Fibroblast of skin of abdomen (primary cell): ENCODE measurements around the gene EFCAB8.

Experiments used
- DNase-seq: peaks from one replicate; pipeline ENCODE4 v3.0.0-alpha.2; 2013

EFCAB8 gene

DNA sequence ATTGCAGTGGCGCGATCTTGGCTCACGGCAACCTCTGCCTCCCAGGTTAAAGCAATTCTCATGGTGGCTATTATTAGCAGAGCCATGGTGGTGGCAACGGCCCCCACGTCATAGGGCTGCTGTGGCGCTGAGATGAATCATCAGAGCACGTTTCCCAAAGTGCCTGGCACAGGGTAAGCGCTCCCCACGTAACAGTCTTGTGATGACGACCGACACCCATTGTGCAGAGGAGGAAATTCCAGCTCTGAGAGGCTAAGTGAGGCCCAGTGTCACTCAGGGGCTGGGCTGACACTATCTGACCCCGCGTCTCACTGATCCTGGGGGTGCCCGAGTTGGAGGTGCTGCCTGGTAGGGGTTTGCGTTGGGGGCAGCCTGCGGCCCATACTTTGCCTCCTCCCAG, 129.3 kb downstream of the EFCAB8 start:
- DNase-seq = no peak

DNA sequence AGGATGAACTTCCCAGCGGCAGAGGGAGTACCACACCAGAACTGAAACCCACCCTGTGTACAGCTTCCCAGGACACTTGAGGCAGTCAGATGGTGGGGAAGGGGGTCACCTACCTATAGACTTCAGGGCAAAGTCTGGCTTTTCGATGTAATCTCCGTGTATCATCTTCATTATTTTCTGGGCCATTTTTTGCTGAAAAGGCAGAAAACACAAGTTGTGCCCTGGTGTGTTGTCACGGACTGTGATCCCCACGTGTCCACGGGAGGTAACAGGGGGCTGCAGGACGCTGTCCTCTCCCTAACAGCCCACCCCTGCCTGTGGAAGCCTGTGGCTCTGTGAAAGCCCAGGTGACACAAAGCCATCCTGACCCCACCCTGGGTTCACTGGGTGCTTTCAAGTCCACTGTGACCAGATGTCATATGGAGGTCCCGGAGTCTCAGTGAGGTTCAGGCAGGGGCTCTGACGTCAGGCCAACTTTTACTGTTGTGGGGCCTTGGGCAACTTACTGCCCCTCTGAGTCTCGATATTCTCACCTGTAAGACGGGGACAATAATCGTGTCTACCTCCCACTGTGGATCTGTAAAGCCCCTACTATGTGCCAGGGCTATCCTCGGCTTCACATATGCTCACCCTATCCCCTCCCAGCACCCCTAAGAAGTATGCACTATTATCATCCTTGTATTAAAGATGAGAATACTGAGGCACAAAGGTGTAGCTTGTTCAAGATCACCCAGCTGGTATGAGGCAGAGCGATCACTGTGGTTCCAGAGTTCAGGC, 131.0 kb downstream of the EFCAB8 start:
- DNase-seq = no peak

DNA sequence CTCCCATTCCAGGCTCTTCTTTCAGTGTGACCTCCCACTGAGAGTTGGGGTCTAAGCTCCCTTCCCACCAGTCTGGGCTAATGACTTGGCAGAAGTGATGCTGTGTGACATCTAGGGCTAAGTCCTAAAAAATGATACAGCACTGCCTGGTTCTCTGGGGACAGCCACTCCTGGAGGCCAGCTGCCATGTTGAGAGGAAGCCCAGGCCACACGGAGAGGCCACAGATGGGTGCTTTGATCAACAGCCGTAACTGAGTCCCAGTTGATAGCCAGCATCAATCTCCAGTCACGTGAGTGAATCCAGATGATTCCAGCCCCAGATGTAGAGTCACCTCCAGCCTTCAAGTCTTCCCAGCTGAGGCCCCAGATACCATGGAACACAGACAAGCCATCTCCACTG, 131.7 kb downstream of the EFCAB8 start:
- DNase-seq = no peak

DNA sequence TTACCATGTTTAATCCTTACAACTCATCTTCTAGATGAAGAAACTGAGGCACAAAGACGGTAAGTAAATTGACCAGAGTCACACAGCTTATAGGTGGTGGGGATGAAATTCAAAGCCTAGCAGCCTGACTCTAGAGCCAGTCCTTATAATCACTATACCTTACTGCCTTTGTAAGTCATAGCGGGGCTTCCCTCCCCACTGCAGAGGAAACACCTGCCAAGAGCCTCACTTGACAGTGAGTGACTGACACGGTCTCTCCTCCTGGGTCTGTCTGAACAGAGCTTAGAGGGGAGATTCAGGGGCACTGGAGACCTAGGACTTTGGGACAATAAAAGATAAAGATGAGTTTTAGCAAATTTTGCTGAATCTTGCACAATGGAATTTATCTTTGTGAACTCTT, 132.7 kb downstream of the EFCAB8 start:
- no peak for DNase-seq

DNA sequence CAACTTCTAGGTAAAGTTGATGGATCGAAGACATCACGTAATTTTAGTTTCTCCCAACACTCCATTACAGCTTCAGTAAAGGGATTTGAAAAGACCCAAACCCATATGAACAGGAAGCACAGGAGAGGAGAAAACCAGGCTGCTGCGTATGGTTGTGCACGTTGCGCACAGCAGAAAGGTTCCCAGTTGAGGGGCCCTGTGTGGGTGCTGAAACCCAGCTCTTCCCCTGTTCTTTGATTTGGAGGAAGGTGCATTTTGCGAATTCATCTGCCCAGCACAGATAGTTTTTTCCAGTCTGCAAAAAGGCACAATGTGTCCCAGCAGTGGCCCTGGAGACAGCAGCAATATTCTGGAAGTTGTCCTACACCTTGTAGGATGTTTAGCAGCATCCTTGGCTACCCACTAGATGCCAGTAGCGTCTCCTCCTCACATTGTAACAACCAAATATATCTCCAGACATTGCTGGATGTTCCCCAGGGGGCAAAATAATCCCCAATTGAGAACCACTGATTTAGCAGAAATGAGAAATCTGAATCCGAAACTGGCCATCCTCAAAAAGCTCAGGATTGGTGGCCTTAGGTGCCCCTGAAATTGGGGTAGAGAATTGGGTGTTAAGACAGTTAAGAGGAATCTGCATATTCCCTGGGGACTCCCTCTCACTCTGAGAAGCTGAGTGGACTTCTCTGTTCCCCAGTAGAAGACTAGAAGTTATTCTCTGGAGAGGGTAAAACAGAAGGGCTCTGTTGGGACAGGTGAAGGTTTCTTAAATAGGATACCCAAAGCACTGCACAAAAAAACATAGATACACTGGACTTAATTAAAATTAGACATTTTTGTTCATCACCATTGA, 133.3 kb downstream of the EFCAB8 start:
- DNase-seq = no peak

DNA sequence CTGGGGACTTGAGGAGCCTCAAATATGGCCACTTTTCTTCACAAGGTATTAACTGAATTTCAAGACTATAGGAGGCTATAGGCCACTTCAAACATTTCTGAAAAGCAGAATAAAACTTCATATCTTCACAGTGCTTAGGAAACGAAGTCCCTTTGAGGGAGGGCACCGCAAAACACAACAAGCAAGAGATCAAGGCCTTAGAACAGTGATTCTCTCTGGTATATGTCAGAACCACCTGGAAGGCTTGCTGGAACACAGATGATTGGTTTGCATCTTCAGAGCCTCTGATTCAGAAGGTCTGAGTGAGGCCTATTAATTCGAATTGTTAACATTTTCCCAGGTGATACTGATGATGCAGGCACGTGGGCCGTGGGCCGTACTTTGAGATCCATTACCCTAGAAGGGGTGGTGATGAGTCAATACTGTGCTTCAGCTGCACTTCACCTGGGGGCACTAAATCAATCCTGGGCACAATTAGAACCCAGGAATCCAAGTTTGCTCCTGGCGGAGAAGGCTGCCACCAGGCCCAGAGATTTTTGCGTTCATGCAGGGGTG, 134.8 kb downstream of the EFCAB8 start:
- DNase-seq = no peak

DNA sequence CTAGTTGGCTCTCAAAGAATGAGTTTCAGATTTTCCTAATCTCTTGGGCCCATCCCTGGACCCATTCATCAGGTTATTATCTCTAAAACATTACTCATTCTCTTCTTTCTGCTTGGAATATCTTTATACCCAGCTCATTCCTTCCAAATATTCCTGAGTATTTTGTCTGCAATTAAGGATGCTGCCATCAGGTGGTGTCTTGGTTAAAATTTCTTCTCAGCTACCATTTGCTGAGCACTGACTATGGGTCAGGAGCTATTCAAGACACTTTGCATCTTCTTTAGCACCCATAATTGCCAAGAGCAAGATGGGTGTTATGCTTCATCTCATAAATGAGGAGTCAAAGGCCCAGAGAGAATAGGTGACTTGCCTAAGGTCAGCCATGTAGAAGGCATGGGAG, 137.1 kb downstream of the EFCAB8 start:
- DNase-seq = no peak

DNA sequence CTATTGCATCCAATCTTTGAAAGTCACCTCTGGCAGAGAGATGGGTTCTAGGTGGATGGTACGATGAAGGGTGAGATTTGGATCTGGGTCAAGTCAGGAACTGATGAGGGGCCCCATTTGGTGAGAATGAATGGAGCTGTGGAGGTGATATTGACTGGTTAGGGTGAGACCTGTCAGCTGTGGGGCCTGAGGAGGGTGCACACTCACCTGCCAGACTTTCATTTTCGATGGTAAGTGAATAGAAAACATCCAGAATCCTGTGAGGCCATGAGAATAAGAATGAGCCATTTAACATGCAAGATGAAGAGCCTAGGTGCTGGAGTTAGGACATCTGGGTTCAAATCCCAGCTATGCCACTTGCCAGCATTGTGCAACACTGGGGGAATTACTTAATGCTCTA, 138.7 kb downstream of the EFCAB8 start:
- DNase-seq = no peak

DNA sequence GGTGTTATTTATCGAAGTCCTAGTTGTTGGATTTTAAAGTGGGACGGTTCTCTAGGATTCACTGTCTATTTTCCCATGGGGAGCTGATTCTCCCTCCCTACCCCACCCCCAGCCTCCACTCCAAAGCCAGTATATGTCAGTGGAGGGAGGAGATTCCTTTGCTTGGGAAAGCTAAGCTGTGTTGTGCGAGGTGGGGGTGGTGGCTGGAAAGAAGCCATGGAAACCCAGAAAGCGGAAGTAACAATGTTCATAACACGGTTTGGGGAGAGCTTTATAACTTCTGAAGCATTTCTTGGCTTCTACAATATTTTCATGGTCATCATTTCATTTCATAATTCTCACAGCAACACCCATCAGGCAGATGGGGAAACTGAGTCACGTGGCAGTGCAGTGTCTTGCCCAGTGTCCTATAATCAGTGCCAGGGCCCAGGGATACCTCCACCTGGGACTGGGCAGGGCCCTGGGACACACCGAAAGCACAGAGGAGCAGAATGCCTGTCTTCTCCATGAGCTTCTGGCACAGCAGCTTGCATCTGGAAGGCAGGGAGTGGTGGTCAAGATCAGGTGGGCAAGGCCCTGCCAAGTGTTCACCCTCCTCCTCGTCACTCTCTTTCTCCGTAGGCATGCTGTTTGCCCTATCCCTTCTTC, 141.0 kb downstream of the EFCAB8 start:
- no peak for DNase-seq

DNA sequence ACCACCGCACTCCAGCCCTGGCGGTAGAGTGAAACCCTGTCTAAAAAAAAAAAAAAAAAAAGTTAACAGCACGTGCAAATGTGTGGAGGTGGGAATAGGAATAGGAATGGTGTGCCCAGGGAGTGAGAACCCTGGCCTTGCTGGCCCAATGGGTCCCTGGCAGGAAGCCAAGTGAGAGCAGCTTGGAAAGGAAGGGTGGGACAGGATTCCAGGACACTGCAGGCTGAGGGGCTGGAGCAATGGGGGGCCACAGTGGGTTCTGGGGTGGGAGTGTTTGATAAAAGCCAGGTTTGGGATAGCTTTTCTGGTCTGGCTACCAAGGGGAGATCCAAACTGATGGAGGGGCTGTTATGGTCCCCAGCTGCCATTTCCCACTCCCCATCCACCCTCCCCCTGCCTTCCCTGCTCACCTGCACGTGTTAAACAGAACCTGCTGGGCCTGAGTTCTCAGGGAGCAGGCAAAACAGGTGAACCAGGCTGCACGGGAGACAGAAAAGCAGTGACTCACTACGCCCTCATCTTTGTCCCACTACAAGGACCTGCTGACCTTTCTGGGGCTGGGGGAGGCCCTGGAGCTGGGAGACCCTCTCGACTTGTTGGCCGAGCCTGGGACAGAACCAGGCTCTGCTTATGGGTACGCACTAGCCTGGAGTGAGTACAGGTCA, 142.2 kb downstream of the EFCAB8 start:
- DNase-seq = no peak

DNA sequence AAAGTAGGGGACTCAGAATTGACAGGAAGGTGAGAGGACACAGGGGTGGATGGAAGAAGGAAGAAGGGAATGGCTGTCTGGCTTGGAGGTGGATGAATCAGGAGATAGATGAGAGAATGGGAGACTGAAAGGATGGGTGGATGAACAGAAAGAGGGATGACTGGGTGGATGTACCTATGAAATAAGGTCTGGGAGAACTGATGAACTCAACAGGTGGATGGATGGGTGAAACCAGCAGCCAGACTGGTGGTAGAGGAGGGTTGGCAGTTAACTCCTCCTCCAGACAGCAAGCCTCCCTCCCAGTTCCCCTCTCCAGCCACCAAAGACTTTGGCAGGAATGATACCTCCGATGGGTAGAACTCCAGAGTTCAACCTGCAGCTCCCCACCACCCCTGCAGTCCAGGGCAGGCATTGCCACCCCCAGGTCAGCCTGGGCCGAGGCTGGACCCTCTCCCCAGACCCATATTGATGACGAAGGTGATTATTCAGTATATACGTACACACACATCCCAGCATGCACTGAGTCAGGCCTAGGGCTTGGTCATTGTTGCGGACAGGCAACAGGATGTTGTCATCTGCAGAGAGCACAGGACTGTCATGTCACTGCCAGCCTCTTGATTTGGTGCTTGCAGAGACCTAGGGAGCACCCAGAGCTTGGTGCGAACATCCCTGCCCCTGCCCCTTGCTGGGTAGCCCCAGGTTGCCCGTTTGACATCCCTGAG, 143.5 kb downstream of the EFCAB8 start:
- no peak for DNase-seq

DNA sequence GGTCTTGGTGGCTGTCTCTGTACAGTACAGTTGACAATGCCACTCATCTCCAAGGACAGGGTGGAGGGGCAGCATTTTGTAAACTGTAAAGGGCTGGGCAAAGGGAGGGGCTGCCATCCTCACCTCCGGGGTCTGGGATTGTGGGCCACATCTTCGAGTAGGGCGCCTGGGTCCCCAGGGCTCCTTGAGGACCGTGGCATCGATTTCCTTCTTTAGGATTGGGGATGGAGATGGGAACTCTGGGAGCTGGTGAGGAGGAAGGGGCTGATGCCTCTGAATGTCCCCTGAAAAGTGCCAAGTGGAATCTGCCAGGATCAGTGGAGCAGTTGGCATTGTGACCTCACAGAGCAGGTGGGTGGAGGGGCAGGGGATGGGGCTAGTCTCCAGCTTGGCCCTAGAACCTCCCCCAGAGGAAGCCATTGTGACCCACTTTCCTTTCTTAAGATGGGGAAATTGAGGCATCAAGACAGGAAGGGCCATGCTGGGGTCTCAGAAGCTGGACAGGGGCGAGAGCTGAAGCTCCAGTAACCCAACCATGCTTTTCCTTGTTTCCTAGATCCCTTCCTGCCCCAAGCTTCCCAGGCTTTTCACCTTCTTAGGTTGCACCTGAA, 145.5 kb downstream of the EFCAB8 start, which contains the start of gene SUN5:
Gene SUN5 (minus strand): TSS at position 293 of the 611 bp plus-strand sequence. CDS start 93 bp downstream, at position 200.
- no peak for DNase-seq

DNA sequence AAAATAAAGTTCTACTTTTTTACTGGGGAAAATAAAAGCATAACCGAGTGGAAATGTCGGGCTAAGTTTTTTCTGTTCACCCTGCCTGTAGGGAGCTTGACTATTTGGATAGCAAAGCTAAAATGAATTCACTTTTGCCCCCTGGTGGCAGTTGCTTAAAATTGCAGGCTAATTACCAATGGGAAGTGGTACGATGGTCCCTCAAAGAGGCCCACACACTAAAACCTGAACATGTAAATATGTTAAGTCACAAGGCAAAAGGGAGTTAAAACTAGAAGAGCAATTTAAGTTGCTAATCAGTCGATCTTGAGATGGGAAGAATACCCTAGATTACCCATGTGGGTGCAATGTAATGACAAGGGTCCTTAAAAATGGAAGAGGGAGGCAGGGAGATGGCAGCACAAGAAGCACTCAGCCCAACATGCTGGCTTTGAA, 146.4 kb downstream of the EFCAB8 start:
- DNase-seq = no peak

DNA sequence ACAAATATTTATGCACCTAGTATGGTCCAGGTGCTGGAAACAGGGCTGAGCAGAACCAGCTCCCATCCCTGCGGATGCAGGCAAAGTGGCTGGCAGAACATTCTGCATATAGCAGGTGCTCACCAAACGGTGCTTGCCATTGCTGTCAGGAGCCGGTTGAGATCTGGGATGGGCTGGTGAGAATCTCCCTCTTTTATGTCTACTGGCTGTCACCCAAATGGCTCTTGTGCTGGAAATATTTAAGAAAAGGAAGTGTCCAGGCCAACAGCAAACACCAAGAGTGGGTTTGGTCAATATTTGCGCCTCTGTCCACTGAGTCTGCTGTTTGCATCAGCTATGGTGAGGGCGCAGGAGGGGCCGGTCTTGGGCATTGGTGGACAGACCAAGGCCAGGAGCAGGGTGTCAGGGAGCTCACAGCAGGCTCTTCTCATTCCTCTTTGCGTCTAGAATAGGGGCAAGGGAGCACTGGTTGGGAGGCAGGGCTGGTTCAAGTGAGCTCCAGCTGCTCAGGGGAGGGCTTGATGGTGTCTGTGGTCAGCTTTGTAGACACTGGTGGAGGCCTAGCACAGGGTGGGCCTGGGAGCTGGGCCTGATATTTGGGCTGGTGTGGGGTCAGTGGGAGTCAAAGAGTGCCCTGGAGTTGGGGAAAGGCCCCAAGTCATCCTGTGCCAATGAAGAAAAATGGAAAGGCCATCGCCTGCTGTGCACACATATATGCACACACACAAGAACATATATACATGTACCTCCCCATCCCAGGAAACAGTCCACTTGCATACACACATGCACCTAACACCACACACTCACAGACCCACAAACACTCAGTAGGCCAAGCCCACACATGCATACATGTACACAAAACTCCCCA, 147.4 kb downstream of the EFCAB8 start:
- no peak for DNase-seq

DNA sequence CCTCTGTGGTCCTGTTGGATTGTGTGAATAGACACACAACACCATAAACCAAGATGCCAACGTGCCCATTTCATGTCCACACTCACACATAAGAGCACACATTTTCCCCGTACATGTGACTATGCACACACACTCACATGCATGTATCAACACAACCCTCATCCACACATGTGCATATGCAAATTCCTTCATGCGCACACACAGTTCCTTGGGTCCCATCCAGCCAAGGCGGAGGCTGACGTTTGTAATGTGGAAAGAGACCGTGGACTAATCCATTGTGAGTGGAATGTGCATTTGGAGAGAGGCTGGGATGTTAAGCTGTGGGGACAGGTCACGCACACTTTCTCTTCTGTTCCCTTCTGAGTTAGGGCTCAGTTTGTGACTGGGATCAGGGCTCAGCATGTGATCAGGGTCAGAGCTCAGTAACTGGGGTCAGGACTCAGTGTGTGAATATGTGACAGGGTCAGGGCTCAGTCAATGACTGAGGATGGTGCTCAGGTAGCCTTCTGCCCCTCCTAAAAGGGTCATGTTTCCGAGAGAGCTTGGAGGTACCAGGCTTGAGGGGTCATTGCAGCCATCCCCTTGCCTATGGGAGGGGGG, 148.2 kb downstream of the EFCAB8 start:
- DNase-seq = no peak

DNA sequence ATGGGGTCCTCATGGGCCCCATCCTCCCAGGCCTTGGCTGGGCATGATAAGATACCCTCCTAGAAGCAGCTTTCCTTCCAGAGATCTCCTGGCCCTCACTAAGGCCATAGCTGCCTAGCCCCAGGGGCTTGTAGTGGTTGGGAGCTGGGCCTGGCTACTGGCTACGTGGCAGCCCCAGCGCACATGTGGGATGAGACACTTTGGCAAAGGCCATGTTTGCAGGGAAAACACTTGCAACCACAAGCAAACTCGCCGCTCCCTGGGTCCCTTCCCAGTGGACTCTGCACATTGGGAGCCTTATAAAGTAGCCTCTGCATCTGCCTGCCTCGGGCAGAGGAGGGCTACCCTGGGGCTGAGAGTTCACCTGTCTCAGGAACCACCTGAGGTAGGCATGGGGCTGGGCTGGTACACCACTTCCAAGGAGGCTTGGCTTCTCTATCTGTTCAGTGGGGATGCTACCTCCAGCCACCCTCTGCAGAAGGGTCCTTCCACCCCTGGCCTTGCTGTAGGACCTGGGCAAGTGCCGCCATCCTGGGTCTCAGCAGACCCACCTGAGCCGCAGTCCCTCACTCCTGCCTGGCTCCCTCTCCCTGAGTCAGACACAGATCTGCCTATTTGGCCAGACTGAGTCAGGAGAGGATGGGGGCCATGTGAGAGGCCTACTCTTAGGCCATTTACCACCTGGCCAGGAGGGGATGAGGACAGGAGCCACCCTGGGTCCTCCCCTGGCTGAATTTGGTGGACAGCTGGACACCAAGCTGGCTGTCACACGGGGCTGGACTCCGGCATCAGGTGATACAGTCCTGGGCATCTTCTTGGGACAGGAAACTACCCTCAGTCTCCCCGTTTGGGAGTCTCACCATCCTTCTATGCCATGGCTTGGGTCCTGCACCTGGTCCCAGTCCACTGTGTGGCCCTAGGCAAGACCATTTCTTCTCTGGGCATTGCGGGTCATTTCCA, 148.9 kb downstream of the EFCAB8 start, which contains the start of gene BPIFB2:
Gene BPIFB2 (plus strand): TSS at position 329 of the 960 bp plus-strand sequence. CDS start 871 bp downstream, outside the sequence.
- no peak for DNase-seq

DNA sequence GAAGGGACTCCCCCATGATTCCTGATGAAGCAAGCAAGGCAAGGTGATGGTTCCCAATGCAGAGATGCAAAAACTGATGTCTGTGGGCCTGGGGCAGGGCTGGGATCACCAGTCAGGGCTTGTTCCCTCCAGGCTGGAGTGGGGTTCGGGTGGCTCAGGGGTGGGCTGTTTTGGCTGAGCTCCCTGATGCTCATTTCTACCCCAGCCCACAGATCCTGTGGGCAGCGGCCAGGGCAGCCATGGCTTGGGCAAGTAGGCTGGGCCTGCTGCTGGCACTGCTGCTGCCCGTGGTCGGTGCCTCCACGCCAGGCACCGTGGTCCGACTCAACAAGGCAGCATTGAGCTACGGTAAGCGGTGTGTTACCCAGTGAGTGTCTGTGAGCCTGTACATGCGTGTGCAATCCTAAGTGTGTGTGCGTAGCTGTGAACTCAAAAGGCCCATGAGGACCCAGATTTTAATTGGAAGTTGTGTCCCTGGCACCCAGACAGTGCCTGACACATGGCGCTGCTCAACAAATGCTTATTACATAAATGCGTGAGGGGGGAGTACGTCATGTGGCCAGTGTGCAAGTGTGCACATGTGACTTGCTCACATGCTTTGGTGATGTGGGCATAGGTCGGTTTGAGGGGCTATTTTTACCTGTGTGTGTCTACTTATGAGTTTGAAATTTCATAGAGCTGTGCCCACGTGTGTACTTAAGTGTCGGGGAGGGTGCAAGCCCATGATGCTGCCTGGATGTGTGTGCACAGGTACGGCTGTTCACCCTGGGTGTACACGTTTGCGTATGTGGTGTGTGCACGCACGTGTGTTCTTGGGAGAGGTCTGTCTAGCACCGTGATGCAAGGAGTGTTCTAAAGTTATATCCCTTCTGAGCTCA, 149.9 kb downstream of the EFCAB8 start:
- DNase-seq = no peak
